Type B pancreatic cell (in vitro differentiated cells): Measurements from ENCODE around the gene MRGPRX2. TPM values are rescaled to one million over a fixed set of nuclear protein-coding genes. Genes with fewer than 3 reads are reported as not detected.

Experiments used
- DNase-seq: peaks from one replicate; pipeline ENCODE4 v3.0.0; 2021; ENCODE audit warnings: mixed read lengths; ENCODE audit not compliant: unreplicated experiment; ENCODE audit errors: extremely low spot score
- H3K27ac Mint-ChIP-seq: 2 replicates; pipeline ENCODE4 v1.8.0; 2021; ENCODE audit warnings: mild to moderate bottlenecking, mixed read lengths
- H3K27me3 Mint-ChIP-seq: 2 replicates; pipeline ENCODE4 v1.8.0; 2021; ENCODE audit warnings: mixed read lengths
- H3K36me3 Mint-ChIP-seq: 2 replicates; pipeline ENCODE4 v1.8.0; 2021; ENCODE audit warnings: mixed read lengths
- H3K4me1 Mint-ChIP-seq: one replicate; pipeline ENCODE4 v1.8.0; 2021; ENCODE audit warnings: mixed read lengths; ENCODE audit not compliant: unreplicated experiment
- H3K4me3 Mint-ChIP-seq: 2 replicates; pipeline ENCODE4 v1.8.0; 2021; ENCODE audit warnings: mild to moderate bottlenecking, mixed read lengths
- H3K9me3 Mint-ChIP-seq: 2 replicates; pipeline ENCODE4 v1.8.0; 2021; ENCODE audit warnings: mixed read lengths
- long read RNA-seq: library from polyadenylated mRNA; unstranded; transcript quantifications from one replicate; pipeline ENCODE4 v2.0.0, GENCODE V29; 2020
- total RNA-seq: library from RNA; stranded (reverse); gene quantifications from 2 replicates; pipeline ENCODE4 v1.2.1, GENCODE V29; 2021; ENCODE audit warnings: low replicate concordance
- TF ChIP-seq, protein P1 (sequence below): fragments of 200-600 bp; sonication (generic); conservative IDR thresholded peaks from 2 replicates; pipeline ENCODE4 v1.5.0; 2021; ENCODE audit warnings: antibody characterized with exemption, mild to moderate bottlenecking

The MRGPRX2 gene
- total RNA-seq, result not detected in 2 replicates
- long read RNA-seq, result 0 reads

DNA sequence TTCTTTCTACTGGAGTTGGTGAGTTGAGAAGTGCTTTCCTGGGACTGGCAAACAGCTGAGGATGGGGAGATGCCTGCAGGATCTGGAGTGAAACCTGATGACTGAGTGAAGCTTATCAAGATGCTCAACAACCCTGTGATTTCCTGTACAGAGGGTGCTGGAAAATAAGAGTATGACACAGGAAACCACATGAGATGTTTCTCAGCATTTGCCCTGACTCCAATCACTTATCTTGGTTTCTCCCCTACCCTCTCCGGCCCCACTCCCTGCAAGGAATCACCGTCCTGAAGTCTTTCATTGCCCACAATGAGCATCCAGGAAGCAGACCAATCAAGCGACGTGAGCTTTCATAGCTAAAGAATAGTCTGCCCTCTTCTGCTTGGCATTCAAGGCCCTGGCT lies at the start of gene MRGPRX2:
Gene MRGPRX2, minus strand, starts transcription at position 89 of the 400 bp plus-strand sequence. CDS start 4,315 bp downstream, outside the sequence.
- TF ChIP-seq, protein P1, sequence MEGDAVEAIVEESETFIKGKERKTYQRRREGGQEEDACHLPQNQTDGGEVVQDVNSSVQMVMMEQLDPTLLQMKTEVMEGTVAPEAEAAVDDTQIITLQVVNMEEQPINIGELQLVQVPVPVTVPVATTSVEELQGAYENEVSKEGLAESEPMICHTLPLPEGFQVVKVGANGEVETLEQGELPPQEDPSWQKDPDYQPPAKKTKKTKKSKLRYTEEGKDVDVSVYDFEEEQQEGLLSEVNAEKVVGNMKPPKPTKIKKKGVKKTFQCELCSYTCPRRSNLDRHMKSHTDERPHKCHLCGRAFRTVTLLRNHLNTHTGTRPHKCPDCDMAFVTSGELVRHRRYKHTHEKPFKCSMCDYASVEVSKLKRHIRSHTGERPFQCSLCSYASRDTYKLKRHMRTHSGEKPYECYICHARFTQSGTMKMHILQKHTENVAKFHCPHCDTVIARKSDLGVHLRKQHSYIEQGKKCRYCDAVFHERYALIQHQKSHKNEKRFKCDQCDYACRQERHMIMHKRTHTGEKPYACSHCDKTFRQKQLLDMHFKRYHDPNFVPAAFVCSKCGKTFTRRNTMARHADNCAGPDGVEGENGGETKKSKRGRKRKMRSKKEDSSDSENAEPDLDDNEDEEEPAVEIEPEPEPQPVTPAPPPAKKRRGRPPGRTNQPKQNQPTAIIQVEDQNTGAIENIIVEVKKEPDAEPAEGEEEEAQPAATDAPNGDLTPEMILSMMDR, result no peak
- no peak within 1 kb of the TSS for H3K4me3 Mint-ChIP-seq
- H3K4me1 Mint-ChIP-seq, result no peaks in the 10 kb centered on the region
- no peaks in the 10 kb centered on the region for H3K9me3 Mint-ChIP-seq
- H3K27ac Mint-ChIP-seq, result no peak within 1 kb of the TSS
- DNase-seq, result no peak
- no peaks in the 10 kb centered on the region for H3K36me3 Mint-ChIP-seq
- peaks cover 38% of the 10 kb centered on the region for H3K27me3 Mint-ChIP-seq

DNA sequence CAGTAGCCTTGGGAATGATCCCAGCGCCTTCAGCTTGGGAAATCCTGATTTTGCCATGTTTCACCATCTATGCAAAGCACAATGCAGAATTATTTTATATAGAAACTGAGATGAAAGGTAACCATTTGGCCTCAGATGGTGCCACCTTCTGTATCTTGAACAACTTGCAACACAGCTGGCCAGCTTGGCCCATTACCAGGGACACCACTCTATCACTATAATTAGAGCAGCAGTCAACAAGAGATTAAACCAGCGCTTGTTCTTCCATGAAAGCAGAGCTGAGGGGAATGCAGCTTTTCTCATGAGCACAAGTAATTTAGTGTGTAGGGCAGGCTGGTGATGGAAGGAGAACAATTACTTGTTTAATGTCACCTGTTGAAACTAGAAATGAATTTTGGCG lies 49.8 kb upstream of the MRGPRX2 start:
- TF ChIP-seq, protein P1, result no peak
- Mint-ChIP-seq H3K27ac (no peak overlapping the region), H3K4me1 (no peaks in the 10 kb centered on the region), H3K36me3 (no peaks in the 10 kb centered on the region), H3K9me3 (no peaks in the 10 kb centered on the region), H3K27me3 (peaks cover 9% of the 10 kb centered on the region), H3K4me3 (no peak overlapping the region)
- DNase-seq, result no peak

DNA sequence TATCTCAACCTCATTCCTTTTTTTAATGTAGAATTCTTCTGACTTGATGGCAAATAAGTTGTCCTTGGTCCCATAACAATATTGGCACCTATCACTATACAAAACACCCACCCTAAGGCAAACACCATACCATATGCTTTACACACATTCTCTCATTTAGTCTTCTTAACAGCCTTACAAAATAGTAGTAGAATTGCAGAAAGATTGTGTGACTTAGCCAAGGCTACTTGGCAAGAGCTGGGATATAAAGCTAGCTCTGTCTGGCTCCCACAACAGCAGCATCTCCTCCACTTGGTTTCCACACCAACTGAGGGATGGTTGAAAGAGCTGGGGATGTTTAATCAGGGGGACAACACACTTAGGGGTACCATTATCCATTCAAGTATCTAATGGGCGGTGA lies 46.6 kb upstream of the MRGPRX2 start:
- Mint-ChIP-seq H3K27me3 (peaks cover 4% of the 10 kb centered on the region), H3K9me3 (no peaks in the 10 kb centered on the region), H3K4me3 (no peak overlapping the region), H3K4me1 (no peaks in the 10 kb centered on the region), H3K27ac (no peak overlapping the region), H3K36me3 (no peaks in the 10 kb centered on the region)
- DNase-seq, result no peak
- TF ChIP-seq, protein P1, result no peak

DNA sequence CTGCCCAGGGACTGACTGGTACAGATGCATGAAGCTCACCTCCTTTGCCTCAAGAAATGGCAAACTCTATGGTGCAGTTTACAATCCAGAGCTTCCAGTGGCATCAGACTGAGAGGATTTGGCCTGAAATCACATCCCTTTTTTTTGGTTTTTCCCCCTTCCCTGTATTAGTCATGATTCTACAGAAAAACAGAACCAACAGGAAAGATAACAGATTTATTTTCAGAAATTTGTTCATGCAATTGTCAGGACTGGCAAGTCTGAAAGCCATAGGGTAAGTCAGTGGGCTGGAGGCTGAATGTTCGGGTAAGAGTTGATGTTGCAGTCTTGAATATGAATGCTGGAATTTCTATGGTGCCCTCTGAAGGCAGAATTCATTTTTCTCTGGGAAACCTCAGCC lies 44.5 kb upstream of the MRGPRX2 start:
- no peaks in the 10 kb centered on the region for H3K4me1 Mint-ChIP-seq
- H3K4me3 Mint-ChIP-seq, result no peak overlapping the region

DNA sequence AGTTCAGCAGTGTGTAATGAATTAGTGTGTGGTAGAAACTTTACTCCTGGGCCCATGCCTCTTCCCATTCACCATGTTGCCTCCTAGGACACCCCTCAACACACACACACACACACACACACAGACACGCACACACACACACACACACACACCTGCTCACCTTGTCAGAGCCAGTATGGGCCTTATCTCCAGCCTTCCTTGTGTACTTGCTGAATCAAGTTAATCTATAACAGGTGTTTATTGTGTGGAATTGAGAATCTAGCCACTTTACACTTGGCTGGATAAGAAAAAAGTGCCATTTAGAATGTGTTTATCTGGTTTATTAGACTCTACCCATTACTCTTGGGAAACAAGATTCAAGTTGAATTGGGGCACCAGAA lies 42.0 kb upstream of the MRGPRX2 start:
- peaks cover 7% of the 10 kb centered on the region for H3K27me3 Mint-ChIP-seq
- H3K36me3 Mint-ChIP-seq, result no peaks in the 10 kb centered on the region
- no peak for DNase-seq
- H3K4me1 Mint-ChIP-seq, result no peaks in the 10 kb centered on the region
- TF ChIP-seq, protein P1, result no peak
- no peak overlapping the region for H3K27ac Mint-ChIP-seq
- H3K4me3 Mint-ChIP-seq, result no peak overlapping the region
- H3K9me3 Mint-ChIP-seq, result no peaks in the 10 kb centered on the region

More for the DNA sequence above, 44.5 kb upstream of the MRGPRX2 start:
- H3K27me3 Mint-ChIP-seq, result no peaks in the 10 kb centered on the region
- no peak for DNase-seq
- TF ChIP-seq, protein P1, result no peak
- no peaks in the 10 kb centered on the region for H3K36me3 Mint-ChIP-seq
- H3K9me3 Mint-ChIP-seq, result no peaks in the 10 kb centered on the region
- H3K27ac Mint-ChIP-seq, result no peak overlapping the region
